HG03060 (cell line): ENCODE data around the gene PRICKLE2.

Source experiments
- ATAC-seq: cut with Tn5 transposase; IDR thresholded peaks from one replicate; pipeline ENCODE4 v1.9.1; 2021; ENCODE audit warnings: low read depth, moderate number of reproducible peaks; ENCODE audit not compliant: unreplicated experiment

PRICKLE2 gene

DNA sequence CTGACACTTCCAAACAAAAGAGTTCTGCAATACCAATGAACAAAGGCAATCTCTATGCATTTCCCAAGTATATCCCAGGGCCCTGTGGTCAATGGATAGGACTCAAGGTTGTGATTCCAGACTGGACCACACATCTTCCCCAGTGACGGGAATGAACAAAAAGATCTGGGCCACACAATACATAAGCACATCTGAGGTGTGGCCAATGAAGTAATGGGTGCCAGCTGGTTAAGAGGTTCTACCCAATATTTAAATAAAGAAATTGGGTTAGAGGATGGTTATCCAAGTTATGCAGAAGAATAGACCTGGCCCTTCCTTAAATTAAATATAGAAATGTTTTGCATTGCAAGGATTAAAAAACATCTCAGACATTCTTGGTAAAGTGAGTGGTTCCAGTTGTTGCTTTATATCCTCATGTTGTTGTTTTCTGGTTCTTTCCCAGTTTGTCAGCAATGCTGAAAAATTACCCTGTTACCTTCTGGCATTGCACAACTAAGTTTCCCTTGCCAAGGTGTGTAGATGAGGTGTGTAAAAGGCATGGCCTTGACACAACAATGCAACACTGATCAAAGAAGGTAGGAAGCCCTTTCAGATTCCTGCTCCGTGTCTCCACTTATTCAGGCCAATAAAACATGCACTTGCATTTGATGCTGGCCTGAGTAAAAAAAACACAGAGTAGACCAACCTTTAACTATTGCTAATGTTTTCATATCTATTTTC, 86.5 kb downstream of the PRICKLE2 start:
- ATAC-seq: no peak

DNA sequence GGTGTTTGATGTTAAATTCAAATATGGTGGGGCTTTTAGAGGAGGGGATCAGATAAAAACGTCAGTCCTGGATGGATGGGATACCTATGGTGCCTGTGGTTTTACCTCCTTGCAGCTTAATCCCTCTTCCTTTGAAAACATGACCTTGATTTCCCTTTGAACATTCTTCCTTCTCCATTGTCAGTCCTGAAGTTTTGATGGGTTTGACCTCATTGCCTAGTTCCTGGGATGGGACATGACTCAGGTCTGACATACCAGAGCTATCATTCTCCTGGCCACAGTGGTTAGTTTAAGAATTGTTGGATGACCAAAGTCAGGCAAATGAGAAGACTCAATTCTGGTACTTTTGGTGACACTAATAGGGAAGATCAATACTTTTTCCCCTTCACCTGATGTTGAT, 87.2 kb downstream of the PRICKLE2 start:
- no peak for ATAC-seq

DNA sequence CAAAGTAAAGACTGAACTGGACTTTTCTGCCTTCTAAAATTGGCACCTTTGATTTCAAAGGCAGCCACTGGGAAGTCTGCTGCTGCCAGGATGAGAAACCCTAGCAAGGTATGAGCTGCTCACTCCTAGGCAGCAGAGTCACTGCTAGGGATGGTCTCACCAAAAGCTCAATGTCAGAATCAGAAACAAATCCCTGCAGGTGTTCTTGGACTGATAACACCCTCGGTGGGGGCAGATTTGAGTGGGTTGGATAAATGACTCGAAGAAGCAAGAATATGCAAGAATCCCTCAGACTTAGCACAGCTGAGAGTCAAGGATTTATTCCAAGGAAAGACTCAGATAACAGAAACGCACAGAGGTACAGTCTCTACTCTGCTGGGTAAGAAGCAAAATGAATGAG, 90.4 kb downstream of the PRICKLE2 start:
- no peak for ATAC-seq

DNA sequence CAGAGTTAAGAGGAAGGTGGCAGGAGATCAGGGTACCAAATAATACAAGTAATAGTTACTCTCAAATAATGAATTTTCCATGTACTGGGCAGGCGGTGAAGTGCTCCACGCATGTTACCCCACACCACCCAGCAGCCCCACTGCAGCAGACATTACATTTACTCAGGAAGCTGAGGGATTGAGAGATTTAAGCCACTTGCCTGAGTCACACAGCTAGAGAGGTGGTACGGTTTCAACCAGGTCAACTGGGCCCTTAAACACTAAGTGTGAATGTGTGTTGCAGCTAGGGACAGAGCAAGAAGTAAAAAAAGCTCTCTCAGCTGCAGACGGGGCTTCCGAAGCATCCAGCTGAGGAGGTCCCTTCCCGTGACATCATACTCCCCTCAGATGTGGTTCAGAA, 91.3 kb downstream of the PRICKLE2 start:
- no peak for ATAC-seq

DNA sequence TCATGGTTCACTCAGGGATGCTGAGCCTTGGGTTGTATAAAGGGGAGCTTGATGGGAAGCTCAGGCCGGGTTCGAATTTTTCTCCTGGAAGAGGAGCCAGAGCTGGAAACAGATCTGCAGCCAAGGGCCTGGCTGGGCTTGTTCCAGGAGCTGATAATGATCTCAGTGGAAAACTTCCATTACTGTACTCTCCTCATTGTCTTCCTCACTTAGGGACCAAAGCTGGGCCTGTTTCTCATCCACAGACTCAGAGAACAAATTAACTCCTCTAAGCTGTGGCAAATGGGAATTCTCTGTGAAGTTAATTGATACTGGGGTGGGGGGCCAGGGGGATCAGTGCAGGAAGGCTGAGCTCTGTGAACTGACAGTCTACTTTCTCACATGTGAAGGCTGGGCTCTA, 92.0 kb downstream of the PRICKLE2 start:
- ATAC-seq: no peak

DNA sequence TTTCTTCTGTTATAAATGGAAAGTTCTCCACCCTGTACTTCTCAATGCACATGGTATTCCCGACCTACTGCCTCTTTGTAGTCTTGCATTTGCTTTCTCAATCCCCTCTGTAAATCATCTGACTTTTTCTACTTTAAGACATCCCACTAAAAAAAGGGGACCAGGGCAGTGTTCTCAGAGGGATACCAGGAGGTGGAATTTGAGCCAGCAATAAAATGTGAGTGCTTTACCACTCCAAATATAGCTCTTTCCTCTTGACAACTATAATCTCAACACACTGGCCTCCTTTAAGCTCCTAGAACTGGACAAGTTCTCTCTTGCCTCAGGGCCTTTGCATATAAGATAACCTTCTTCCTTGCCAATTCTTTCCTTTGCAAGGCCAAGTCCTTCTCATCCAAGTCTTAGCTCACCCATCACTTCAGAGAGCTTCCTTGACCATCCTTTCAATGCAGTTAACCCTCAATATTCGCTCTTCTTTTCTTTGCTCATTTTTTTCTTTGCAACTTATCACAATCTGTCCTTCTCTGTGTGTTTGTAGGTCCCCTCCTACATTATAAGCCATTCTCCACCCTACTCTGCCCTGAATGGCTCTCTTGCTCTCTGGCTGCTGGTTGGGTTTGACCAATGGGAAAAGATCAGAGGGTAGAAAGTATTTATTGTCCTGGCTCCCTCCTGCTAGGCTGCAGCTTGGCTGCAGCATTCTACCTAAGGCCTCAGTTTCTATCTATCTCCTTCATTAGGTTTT, 93.4 kb downstream of the PRICKLE2 start:
- ATAC-seq: no peak

DNA sequence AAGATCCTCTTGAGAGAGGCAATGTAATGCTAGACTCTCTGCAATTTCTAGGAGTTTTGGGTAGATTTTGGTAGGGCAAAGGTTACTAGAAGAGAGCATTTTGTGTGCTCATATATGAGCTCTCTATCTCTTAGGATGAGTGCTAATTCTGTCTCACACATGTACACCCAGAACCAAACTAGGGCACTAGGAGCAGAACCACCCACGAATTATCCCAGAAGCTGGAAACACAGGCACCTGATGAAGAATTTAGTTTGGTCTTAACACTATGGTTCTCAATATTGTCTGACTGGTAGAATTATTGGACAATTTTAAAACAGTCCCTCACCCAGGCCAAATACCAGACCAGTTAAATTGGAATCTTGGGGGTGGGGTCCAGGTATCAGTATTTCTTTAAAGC, 94.8 kb downstream of the PRICKLE2 start:
- ATAC-seq: no peak

DNA sequence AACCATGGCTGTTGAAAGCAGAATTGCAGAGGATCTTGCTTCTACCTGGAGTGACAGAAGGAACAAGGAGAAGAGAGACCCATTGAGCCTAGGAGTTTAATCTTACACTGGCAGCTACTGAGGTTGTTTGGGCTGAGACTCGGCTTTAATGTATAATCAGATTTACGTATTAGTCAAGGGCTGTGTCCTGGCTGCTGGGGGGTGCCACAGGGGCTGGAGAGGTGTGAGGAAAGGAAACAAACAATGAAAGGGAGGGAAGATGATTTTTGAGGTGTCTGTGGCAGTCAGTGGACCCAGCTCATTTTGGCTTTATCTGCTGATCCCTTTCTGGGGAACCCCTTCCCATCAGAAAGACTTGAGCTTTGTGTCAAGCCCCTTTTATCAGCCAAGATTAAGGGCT, 95.7 kb downstream of the PRICKLE2 start:
- no peak for ATAC-seq

DNA sequence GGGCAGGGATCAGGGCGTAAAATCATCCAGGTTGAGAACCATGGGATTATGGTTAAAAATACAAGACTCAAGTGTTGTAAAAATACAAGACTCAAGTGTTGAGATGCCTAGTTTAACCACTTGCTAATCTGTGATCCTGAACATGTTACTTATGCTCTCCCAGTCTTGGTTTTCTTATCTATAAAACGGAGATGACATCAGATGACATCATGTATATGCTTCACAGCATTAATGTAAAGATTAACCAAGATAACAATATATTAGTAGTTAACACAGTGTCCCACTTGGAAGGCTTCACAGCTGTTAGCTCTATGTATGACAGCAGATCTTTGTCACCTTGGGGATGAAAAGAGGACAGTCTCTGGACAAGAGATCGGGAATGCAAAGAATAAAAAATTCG, 96.2 kb downstream of the PRICKLE2 start:
- no peak for ATAC-seq

DNA sequence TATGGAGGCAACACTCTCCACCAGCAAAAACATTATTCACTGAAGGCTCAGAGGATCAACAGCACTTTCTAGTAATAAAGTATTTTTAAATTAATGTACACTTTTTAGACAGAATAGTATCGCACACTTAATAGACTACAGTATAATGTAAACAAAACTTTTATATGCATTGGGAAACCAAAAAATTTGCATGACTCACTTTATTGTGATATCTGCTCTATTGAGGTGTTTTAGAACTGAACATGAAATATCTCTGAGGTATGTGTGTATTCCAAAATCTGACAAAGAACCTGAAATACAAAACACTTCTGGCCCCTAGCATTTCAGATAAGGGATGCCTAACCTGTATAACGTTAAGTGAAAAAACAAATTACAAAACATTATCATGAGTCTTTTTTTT, 99.7 kb downstream of the PRICKLE2 start:
- ATAC-seq: no peak

DNA sequence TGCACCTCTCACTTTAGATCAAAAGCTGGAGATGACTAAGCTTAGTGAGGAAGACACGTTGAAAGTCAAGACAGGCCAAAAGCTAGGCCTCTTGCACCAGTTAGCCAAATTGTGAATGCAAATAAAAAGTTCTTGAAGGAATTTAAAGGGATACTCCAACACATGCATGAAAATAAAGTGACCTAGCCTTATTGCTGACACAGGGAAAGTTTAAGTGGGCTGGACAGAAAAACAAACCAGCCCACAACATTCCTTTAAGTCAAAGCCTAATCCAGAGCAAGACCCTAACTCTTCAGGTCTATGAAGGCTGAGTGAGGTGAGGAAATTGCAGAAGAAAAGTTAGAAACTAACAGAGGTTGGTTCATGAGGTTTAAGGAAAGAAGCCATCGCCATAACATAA, 101.3 kb downstream of the PRICKLE2 start:
- no peak for ATAC-seq

DNA sequence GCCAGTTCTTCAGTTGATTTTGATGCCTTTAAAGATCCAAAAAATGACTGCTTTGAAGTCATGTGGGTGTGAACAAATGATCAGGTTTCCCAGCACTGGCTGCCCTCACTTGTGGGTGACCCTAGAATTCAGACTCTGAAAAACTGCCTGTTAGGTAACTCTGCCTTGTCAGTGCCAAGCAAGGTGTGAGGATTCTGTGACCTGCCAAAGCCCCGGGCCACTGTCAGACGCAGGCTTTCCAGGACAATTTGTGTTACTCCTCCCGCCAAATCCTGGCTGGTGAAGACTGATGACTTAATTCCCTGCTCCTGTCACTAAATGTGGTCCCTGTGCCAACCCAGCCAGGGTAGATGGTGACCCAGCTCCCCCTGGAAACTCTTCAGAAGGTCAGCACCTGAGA, 102.8 kb downstream of the PRICKLE2 start:
- ATAC-seq: no peak

DNA sequence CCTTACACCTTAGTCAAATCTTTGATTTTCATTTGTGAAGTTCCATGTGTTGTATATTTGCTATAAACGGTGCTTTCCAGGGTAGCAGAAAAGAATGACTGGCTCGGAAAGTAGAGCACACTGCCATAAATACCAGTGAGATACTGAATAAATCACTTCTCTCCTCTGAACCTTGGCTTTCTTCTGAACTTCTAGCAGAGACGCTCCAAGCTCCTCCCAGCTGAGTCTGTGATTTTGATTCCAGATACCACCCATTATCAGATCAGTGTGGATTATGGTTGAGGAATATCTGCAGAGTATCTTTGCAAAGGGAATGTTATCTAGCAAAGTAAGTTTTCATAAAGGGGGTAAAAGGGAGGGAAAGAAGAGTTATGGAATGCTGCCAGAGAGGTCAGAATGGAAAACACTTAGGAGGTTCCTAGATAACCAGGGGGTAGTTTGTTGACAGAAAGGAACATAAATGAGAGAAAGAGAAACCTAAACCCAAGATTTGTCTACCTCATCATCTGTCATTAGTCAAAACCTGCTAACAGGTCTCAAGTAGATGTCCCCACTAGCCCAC, 103.4 kb downstream of the PRICKLE2 start:
- no peak for ATAC-seq

DNA sequence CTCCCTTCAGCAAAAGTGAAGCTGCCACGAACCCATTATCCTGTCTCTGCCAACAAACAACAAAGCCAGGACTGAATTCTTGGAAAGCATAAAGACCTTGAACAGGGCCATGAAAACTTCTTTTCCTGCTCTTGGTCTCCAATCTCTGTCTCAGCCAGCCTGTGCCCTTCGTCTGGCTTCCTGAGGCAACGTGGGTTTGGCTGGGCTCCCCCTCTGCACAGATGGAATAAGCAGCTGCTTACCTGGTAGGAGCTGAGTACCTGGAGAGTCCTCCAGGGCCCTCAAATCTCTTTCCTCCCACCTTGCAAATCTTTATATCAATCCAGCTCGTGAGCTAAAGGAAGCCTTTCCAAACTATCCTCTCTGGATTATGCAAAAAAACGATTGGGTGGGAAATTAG, 104.4 kb downstream of the PRICKLE2 start:
- no peak for ATAC-seq

DNA sequence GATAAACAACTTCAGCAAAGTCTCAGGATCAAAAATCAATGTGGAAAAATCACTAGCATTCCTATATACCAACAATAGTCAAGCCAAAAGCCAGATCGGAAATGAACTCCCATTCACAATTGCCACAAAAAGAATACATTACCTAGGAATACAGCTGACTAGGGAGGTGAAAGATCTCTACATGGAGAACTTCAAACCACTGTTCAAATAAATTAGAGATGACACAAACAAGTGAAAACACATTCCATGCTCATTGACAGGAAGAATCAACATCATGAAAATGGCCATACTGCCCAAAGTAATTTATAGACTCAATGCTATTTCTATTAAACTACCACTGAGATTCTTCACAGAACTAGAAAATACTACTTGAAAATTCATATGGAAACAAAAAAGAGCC, 107.8 kb downstream of the PRICKLE2 start:
- no peak for ATAC-seq

DNA sequence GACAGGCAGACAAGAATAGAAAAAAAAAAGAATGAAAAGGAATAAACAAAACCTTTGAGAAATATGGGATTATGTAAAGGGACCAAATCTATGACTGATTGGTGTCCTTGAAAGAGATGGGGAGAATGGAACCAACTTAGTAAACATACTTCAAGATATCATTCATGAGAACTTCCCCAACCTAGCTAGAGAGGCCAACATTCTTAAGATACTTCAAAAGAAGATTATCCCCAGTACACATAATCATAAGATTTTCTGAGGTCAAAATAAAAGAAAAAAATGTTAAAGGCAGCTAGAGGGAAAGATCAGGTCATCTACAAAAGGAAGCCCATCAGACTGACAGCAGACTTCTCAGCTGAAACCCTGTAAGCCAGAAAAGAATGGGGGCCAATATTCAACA, 110.6 kb downstream of the PRICKLE2 start:
- no peak for ATAC-seq

DNA sequence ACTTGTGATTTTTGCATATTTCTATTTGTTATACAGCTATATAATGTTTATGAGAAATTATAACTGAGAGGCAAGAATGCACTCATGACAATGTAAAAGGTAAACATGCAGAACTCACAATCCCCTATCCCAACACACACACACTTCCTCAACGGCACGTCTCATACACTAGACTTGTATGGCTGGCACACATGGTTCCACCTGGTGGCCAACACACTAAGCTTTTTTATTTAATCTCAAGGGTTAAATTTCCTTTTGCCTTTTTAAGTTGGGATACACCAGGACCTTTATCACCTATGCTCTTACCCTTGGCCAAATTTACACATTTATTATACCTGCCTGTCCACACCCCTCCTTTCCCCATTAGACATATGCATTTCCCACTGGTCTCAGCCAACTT, 113.4 kb downstream of the PRICKLE2 start:
- no peak for ATAC-seq

DNA sequence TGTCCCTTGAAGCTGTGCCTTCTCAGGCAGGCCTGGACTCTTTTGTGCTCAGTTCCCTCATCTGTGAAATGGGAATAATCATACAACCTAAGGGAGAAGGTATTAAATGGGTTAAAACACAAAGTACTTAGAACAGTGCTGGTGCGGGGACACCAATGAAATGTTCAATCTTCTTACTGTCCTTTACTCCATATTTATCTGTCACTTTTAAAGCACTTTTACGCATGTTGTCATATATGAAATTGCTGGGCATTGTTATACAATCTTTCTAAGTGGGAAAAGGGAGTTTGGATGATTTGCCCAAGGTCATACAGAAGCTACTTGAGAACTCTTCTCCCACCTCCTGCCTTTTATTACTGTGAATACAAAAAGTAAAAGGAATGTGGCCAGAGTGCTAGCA, 114.2 kb downstream of the PRICKLE2 start:
- ATAC-seq: no peak

DNA sequence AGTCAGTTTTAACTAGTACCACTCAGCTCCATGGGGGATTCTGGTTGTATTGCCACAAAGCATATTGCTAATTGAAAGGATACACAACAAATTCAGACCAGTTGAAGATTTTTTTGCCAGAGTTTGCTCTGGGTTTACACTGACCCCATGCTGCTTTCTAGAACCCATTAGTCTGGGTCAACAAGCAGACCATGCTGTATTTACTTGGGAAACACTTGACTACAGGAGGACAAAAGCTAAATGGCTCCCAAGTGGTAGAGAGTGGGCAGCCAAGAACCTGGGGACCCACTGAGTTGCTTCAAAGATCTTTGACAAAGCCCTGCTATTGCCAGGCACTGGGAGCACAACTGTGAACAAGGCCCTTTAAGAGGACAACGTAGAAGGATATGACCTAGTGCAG, 115.2 kb downstream of the PRICKLE2 start:
- no peak for ATAC-seq

DNA sequence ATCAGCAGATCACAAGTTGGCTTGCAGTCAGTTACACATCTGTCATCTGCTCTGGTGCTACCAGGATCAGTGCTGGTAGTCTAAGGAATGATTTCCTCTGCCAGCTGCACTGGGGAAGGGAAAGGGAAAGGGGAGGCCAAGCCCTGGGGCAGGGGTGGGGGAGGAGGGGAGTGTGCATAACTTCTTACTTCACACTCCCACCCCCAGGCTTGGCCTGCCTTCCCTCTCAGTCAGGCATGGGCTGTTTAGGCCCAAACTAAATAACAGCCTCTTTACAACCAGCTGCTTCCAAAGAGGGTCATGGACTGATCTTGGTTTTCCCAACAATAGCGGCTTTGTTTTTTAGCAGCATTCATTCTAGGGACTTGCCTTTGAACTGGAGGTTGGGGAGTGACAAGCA, 115.8 kb downstream of the PRICKLE2 start:
- no peak for ATAC-seq

DNA sequence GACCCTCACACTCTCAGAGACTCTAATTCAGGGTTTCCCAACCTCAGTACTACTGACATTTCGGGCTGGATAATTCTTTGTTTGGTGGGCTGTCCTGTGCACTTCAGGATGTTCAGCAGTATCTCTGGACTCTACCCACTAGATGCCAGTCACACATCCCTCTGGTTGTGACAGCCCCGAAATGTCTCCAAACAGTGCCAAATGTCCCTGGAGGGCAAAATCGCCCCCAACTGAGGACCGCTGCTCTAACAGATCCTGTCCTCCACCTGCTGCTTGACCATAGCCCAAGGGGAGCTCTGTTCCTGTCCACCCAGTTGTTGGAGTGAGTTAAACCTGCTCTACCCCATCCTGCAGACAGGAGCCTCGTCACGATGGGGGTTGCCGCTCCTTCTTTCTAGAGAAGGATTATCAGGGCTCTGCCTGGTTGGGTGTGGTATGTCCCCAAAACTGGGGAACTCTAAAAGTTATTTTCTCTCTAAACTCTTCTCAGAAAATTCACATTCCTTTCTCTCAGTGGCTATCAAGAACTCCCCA, 116.4 kb downstream of the PRICKLE2 start:
- no peak for ATAC-seq

DNA sequence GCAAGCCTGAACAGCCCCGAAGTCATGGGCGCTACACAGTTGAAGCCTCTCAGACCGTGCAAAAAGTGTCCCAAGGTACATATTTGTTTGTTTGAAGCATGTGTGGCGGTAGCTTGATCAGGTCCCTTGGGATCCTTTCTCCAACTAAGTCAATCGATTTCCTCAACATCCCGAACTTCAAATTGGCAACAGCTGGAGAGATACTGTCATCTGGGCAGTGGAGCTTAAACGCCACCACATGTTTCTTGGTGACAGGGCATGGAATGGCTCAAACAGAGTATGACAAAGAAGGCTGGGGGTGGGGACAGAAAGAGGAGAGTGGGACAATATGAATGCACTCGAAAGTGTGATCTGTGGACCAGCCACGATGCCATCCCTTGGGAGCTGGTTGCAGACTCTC, 117.0 kb downstream of the PRICKLE2 start:
- no peak for ATAC-seq
